Measurements from ENCODE around the gene YBX3.

DNA sequence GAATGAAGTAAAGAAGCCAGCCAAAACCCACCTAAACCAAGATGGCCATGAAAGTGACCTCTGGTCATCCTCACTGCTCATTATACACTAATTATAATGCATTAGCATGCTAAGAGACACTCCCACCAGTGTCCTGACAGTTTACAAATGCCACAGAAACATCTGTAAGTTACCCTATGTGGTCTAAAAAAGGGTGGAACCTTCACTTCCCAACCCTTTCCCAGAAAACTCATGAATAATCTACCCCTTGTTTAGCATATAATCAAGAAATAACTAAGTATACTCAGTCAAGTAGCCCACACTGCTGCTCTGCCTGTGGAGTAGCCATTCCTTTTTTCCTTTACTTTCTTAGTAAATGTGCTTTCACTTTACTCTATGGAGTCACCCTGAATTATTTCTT lies 69.1 kb downstream of the YBX3 start:
- TF ChIP-seq, protein P1, sequence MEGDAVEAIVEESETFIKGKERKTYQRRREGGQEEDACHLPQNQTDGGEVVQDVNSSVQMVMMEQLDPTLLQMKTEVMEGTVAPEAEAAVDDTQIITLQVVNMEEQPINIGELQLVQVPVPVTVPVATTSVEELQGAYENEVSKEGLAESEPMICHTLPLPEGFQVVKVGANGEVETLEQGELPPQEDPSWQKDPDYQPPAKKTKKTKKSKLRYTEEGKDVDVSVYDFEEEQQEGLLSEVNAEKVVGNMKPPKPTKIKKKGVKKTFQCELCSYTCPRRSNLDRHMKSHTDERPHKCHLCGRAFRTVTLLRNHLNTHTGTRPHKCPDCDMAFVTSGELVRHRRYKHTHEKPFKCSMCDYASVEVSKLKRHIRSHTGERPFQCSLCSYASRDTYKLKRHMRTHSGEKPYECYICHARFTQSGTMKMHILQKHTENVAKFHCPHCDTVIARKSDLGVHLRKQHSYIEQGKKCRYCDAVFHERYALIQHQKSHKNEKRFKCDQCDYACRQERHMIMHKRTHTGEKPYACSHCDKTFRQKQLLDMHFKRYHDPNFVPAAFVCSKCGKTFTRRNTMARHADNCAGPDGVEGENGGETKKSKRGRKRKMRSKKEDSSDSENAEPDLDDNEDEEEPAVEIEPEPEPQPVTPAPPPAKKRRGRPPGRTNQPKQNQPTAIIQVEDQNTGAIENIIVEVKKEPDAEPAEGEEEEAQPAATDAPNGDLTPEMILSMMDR (IDR thresholded peaks at IDR 0.05) = no peak
- no peak for TF ChIP-seq POLR2A (IDR thresholded peaks at IDR 0.05)
